22Rv1 (cell line): ENCODE results near the gene IGF1R.

Source experiments
- H3K27ac ChIP-seq: fragments of 450-650 bp; 2 replicates; pipeline ENCODE4 v1.5.1; 2017
- ZFX ChIP-seq: fragments of 450-650 bp; IDR thresholded peaks from 2 replicates; pipeline ENCODE4 v1.6.1; 2017; ENCODE audit warnings: antibody characterized with exemption, borderline replicate concordance
- TF ChIP-seq, protein P1 (sequence below): fragments of 450-650 bp; IDR thresholded peaks from 2 replicates; pipeline ENCODE4 v1.5.1; 2017; ENCODE audit warnings: mild to moderate bottlenecking

The IGF1R gene

GRCh38 chr15:98865397-98866339, 217.3 kb downstream of the IGF1R start:
- H3K27ac ChIP-seq = no peak overlapping the region
- no peak for TF ChIP-seq ZFX
- TF ChIP-seq, protein P1, sequence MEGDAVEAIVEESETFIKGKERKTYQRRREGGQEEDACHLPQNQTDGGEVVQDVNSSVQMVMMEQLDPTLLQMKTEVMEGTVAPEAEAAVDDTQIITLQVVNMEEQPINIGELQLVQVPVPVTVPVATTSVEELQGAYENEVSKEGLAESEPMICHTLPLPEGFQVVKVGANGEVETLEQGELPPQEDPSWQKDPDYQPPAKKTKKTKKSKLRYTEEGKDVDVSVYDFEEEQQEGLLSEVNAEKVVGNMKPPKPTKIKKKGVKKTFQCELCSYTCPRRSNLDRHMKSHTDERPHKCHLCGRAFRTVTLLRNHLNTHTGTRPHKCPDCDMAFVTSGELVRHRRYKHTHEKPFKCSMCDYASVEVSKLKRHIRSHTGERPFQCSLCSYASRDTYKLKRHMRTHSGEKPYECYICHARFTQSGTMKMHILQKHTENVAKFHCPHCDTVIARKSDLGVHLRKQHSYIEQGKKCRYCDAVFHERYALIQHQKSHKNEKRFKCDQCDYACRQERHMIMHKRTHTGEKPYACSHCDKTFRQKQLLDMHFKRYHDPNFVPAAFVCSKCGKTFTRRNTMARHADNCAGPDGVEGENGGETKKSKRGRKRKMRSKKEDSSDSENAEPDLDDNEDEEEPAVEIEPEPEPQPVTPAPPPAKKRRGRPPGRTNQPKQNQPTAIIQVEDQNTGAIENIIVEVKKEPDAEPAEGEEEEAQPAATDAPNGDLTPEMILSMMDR = no peak

- TF ChIP-seq, protein P1 = no peak
- no peak for TF ChIP-seq ZFX
- no peak overlapping the region for H3K27ac ChIP-seq
Measured at GRCh38 chr15:98866511-98866910, 218.2 kb downstream of the IGF1R start.

DNA sequence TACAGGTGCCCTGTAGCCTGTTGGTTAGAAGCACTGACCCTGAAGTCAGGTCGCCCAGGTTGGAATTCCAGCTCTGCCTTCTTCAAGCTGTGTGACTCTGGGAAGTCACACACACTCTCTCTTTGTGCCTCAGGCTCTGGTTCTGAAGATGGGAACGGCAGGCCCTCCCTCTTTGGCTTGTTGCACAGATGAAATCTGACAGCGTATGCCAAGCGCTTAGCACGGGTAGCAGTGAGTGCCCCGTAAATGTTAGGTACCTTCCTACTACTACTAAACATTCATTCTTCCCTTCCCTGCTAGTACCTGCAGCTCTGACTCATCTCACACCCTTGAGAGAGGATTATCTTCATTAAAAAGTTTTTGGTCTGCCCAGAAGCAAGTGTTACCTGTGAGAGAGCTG, 220.2 kb downstream of the IGF1R start:
- TF ChIP-seq ZFX = no peak
- TF ChIP-seq, protein P1 = no peak
- H3K27ac ChIP-seq = no peak overlapping the region

DNA sequence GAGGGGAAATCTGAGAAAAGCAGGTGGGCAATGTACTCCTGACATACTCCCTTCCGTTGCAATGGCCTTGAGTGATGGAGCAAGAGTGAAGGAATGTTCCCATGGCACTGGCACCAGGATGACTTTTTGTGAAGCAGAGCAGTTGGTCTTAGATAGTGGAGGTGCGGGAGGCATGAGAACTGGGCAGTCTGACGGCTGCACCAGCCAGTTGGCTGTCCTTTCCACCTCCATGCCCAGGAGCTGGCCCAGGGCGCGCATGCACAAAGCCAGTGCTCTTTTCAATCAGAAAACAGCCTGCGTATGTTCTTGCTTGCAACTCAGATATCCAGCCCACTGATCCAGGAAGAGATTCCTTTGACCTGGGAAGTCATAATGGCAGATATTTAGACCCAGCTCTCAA, 222.4 kb downstream of the IGF1R start:
- H3K27ac ChIP-seq = no peak overlapping the region
- TF ChIP-seq, protein P1 = no peak
- no peak for TF ChIP-seq ZFX

DNA sequence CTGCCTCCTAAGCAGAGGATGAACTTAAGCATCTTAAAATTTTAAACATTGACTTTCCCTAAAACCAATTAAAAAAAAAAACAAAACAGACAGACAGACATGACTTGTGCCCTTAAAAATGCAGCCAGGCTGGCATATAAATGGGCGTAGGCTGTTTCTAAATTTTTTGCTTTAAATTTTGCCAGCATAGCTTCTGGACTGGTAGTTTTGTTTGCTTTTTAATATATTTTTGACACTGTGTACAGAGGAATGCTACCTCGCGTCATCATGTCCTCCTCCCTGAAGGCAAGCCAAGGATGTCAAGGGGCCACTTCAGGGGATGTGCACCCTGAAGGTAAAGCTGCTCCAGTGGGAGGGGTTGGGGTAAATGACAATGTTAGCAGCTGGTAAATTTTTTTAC, 224.4 kb downstream of the IGF1R start:
- TF ChIP-seq, protein P1 = no peak
- no peak for TF ChIP-seq ZFX
- no peak overlapping the region for H3K27ac ChIP-seq

GRCh38 chr15:98873441-98874218, 225.3 kb downstream of the IGF1R start:
- no peak overlapping the region for H3K27ac ChIP-seq
- TF ChIP-seq, protein P1 = no peak
- no peak for TF ChIP-seq ZFX
